Tibial nerve (tissue), 4 donors: ENCODE measurements around the gene OGDH. TPM values are rescaled to one million over a fixed set of nuclear protein-coding genes. Genes with fewer than 3 reads are reported as not detected.
"Not testable (repeated sequence)": the region's sequence is repeated elsewhere in the genome, so short reads cannot be mapped to it uniquely, and the experiment has no call there.

Source experiments
- DNase-seq, 2 donors: peaks; one replicate each; pipeline ENCODE4 v3.0.0-alpha.2; 2019; ENCODE audit warnings: low spot score in 2 of 2
- H3K27ac ChIP-seq, 4 donors: fragments of 200-600 bp; sonication (generic) in 3 of 4; one replicate each; pipeline ENCODE4 v1.5.1; 2017 to 2019; ENCODE audit warnings: mild to moderate bottlenecking in 1 of 4
- H3K27me3 ChIP-seq, 2 donors: fragments of 200-600 bp; sonication (generic) in 1 of 2; one replicate each; pipeline versions ENCODE4 v1.5.1 to v1.6.0; 2017 to 2019
- H3K36me3 ChIP-seq, 3 donors: fragments of 200-600 bp; sonication (generic); one replicate each; pipeline ENCODE4 v1.5.1; 2018 to 2019
- H3K4me1 ChIP-seq, 4 donors: fragments of 200-600 bp; sonication (generic) in 3 of 4; one replicate each; pipeline ENCODE4 v1.5.1; 2017 to 2019
- H3K4me3 ChIP-seq, 4 donors: fragments of 200-600 bp; sonication (generic) in 3 of 4; one replicate each; pipeline ENCODE4 v1.5.1; 2017 to 2019; ENCODE audit warnings: mild to moderate bottlenecking in 1 of 4, moderate library complexity in 1 of 4
- H3K9me3 ChIP-seq, 4 donors: fragments of 200-600 bp; sonication (generic) in 3 of 4; one replicate each; pipeline ENCODE4 v1.5.1; 2017 to 2019
- CTCF ChIP-seq, 5 experiments: fragments of 200-600 bp in 3 of 5; fragments of 450-650 bp in 2 of 5; sonication (generic) in 3 of 5; IDR thresholded peaks; one replicate each; pipeline ENCODE4 v1.5.1; 2016 to 2019; ENCODE audit warnings: antibody characterized with exemption in 5 of 5, mild to moderate bottlenecking in 3 of 5, moderate library complexity in 2 of 5
- EP300 ChIP-seq, 2 donors: sonication (generic); formaldehyde crosslinking; IDR thresholded peaks; one replicate each; pipeline ENCODE4 v1.6.1; 2017; ENCODE audit warnings: antibody characterized with exemption in 2 of 2, mild to moderate bottlenecking in 1 of 2
- POLR2A ChIP-seq, 2 donors: fragments of 450-650 bp; IDR thresholded peaks; one replicate each; pipeline ENCODE4 v1.6.1; 2017; ENCODE audit warnings: antibody characterized with exemption in 2 of 2, mild to moderate bottlenecking in 2 of 2, moderate library complexity in 2 of 2
- WGBS, 2 donors: methylation state at CpG; one replicate each; pipeline ENCODE4 v1.1.5; 2018; 5-methylcytosine and 5-hydroxymethylcytosine counted together
- total RNA-seq, 4 donors: library from RNA; depleted of rRNA; stranded (reverse); fragments of >200 nt; gene quantifications; one replicate each; pipeline ENCODE4 v1.1.0, GENCODE V29; 2016

Gene OGDH
- total RNA-seq, 4 donors from 2014 or later = 66.8 to 76.5 (median 70.1) TPM

GRCh38 chr7:44727158-44727936 lies 120.9 kb downstream of the OGDH start:
- 64 to 69% methylated on average over 6 of the region's 6 CpGs for WGBS, 2 donors
- TF ChIP-seq POLR2A (IDR thresholded peaks at IDR 0.05) (no peak), CTCF (IDR thresholded peaks at IDR 0.05) (no peak), EP300 (IDR thresholded peaks at IDR 0.05) (no peak)
- Histone ChIP-seq H3K27me3 (no peaks in the 10 kb centered on the region), H3K36me3 (no peaks in the 10 kb centered on the region), H3K9me3 (no peaks in the 10 kb centered on the region), H3K27ac (no peak overlapping the region), H3K4me1 (no peaks in the 10 kb centered on the region), H3K4me3 (no peak overlapping the region)
- DNase-seq = no peak

GRCh38 chr7:44727937-44728262 lies 121.5 kb downstream of the OGDH start:
- WGBS, 2 donors = 86 to 97% methylated on average over 1 of the region's 1 CpG
- no peaks in the 10 kb centered on the region for H3K36me3 ChIP-seq
- H3K27me3 ChIP-seq = no peaks in the 10 kb centered on the region
- no peak overlapping the region for H3K27ac ChIP-seq
- DNase-seq = no peak
- H3K4me3 ChIP-seq = no peak overlapping the region
- TF ChIP-seq POLR2A (IDR thresholded peaks at IDR 0.05) = no peak
- no peak for TF ChIP-seq CTCF (IDR thresholded peaks at IDR 0.05)
- TF ChIP-seq EP300 (IDR thresholded peaks at IDR 0.05) = no peak
- H3K4me1 ChIP-seq = no peaks in the 10 kb centered on the region
- no peaks in the 10 kb centered on the region for H3K9me3 ChIP-seq

- H3K4me1 ChIP-seq = no peaks in the 10 kb centered on the region
Observed at GRCh38 chr7:44729949-44730590, 123.6 kb downstream of the OGDH start.

GRCh38 chr7:44732971-44733370 lies 126.5 kb downstream of the OGDH start:
- not testable (repeated sequence) for DNase-seq, H3K36me3 ChIP-seq, H3K9me3 ChIP-seq, H3K27me3 ChIP-seq, H3K27ac ChIP-seq, H3K4me3 ChIP-seq, H3K4me1 ChIP-seq
- 93% methylated on average over 6 of the region's 6 CpGs for WGBS, 2 donors

More at GRCh38 chr7:44729949-44730590, 123.6 kb downstream of the OGDH start:
- no peak for TF ChIP-seq CTCF (IDR thresholded peaks at IDR 0.05)
- TF ChIP-seq POLR2A (IDR thresholded peaks at IDR 0.05) = no peak
- no peak for TF ChIP-seq EP300 (IDR thresholded peaks at IDR 0.05)
- Histone ChIP-seq H3K27me3 (no peaks in the 10 kb centered on the region), H3K4me3 (no peak overlapping the region), H3K27ac (no peak overlapping the region), H3K36me3 (no peaks in the 10 kb centered on the region), H3K9me3 (no peaks in the 10 kb centered on the region)
- DNase-seq = no peak
- WGBS, 2 donors = 73 to 79% methylated on average over 12 of the region's 12 CpGs

- no peaks in the 10 kb centered on the region for H3K36me3 ChIP-seq
- no peak overlapping the region for H3K4me3 ChIP-seq
- H3K9me3 ChIP-seq = no peaks in the 10 kb centered on the region
- TF ChIP-seq EP300 (IDR thresholded peaks at IDR 0.05) = no peak
- no peak for TF ChIP-seq CTCF (IDR thresholded peaks at IDR 0.05)
- no peak for TF ChIP-seq POLR2A (IDR thresholded peaks at IDR 0.05)
- no peaks in the 10 kb centered on the region for H3K4me1 ChIP-seq
- no peak overlapping the region for H3K27ac ChIP-seq
- H3K27me3 ChIP-seq = no peaks in the 10 kb centered on the region
- 70 to 73% methylated on average over 5 of the region's 5 CpGs for WGBS, 2 donors
- DNase-seq = no peak
Observed at GRCh38 chr7:44733708-44734481, 127.5 kb downstream of the OGDH start.
